GM21825 (cell line): ENCODE measurements around the gene LYSMD1.

Experiments
- ATAC-seq: cut with Tn5 transposase; IDR thresholded peaks from one replicate; pipeline ENCODE4 v1.9.1; 2021; ENCODE audit warnings: mild to moderate bottlenecking, moderate library complexity; ENCODE audit not compliant: unreplicated experiment

LYSMD1 gene

GRCh38 chr1:151175863-151176262 is 10.2 kb upstream of the LYSMD1 start, which contains the start of gene TMOD4:
TSS of gene TMOD4 (minus strand) at chr1:151175981. CDS start at chr1:151174875, 1,106 bp downstream.
- ATAC-seq: no peak

- no peak for ATAC-seq
These were observed 9.5 kb upstream of the LYSMD1 start for GRCh38 chr1:151175041-151175741.

GRCh38 chr1:151171190-151171589 is 5.5 kb upstream of the LYSMD1 start:
- ATAC-seq: no peak

GRCh38 chr1:151167116-151167515 is 1.4 kb upstream of the LYSMD1 start:
- ATAC-seq: no peak

GRCh38 chr1:151166505-151166956 is 829 bp upstream of the LYSMD1 start:
- ATAC-seq: no peak

- ATAC-seq: no peak
These were observed 393 bp downstream of the LYSMD1 start for GRCh38 chr1:151165281-151165737.

GRCh38 chr1:151164732-151165280 is 896 bp downstream of the LYSMD1 start:
- no peak for ATAC-seq

GRCh38 chr1:151159373-151159772 is 6.3 kb downstream of the LYSMD1 start:
- no peak for ATAC-seq

GRCh38 chr1:151158751-151159251 is 6.9 kb downstream of the LYSMD1 start:
- no peak for ATAC-seq

GRCh38 chr1:151158326-151158725 is 7.4 kb downstream of the LYSMD1 start:
- ATAC-seq: no peak

GRCh38 chr1:151157067-151157531 is 8.6 kb downstream of the LYSMD1 start:
- ATAC-seq: peak; percentile 41

- ATAC-seq: no peak
These were observed 9.2 kb downstream of the LYSMD1 start, which contains the start of gene TNFAIP8L2 for GRCh38 chr1:151156515-151156819. TSS of gene TNFAIP8L2 (plus strand) at chr1:151156649. CDS start at chr1:151158698, 2,049 bp downstream.

GRCh38 chr1:151147665-151148064 is 18.0 kb downstream of the LYSMD1 start:
- no peak for ATAC-seq

- ATAC-seq: no peak
These were observed 18.6 kb downstream of the LYSMD1 start for GRCh38 chr1:151147132-151147503.

- peak; percentile 97 for ATAC-seq
These were observed 19.1 kb downstream of the LYSMD1 start, which contains the start of gene SEMA6C for GRCh38 chr1:151146412-151147131. TSS of gene SEMA6C (minus strand) at chr1:151146631. CDS start at chr1:151142621, 4,010 bp downstream.

GRCh38 chr1:151146072-151146411 is 19.7 kb downstream of the LYSMD1 start:
- no peak for ATAC-seq

- no peak for ATAC-seq
These were observed 20.2 kb downstream of the LYSMD1 start for GRCh38 chr1:151145304-151146071.

GRCh38 chr1:151144474-151145303 is 21.0 kb downstream of the LYSMD1 start:
- ATAC-seq: no peak

GRCh38 chr1:151143986-151144385 is 21.7 kb downstream of the LYSMD1 start:
- ATAC-seq: no peak

GRCh38 chr1:151143057-151143435 is 22.7 kb downstream of the LYSMD1 start:
- no peak for ATAC-seq
